CD4-positive, alpha-beta T cell treated with Interleukin-4 for 4 hours (primary cell): Measurements from ENCODE around the gene MAP4K1.
A peak's percentile ranks its signal among the peaks of the same experiment; 100 is the strongest.

ENCODE experiments used
- DNase-seq: peaks from one replicate; pipeline ENCODE4 v3.0.0-alpha.2; 2020

Gene MAP4K1

GRCh38 chr19:38542040-38542439, 75.7 kb downstream of the MAP4K1 start:
- DNase-seq, result no peak

GRCh38 chr19:38539751-38540150, 78.0 kb downstream of the MAP4K1 start:
- DNase-seq, result no peak

GRCh38 chr19:38538793-38539528, 78.8 kb downstream of the MAP4K1 start:
- DNase-seq, result peak; percentile 94

GRCh38 chr19:38538386-38538785, 79.4 kb downstream of the MAP4K1 start:
- DNase-seq, result no peak
